Measurements from ENCODE around the gene RPGR.

RPGR gene, protein sequence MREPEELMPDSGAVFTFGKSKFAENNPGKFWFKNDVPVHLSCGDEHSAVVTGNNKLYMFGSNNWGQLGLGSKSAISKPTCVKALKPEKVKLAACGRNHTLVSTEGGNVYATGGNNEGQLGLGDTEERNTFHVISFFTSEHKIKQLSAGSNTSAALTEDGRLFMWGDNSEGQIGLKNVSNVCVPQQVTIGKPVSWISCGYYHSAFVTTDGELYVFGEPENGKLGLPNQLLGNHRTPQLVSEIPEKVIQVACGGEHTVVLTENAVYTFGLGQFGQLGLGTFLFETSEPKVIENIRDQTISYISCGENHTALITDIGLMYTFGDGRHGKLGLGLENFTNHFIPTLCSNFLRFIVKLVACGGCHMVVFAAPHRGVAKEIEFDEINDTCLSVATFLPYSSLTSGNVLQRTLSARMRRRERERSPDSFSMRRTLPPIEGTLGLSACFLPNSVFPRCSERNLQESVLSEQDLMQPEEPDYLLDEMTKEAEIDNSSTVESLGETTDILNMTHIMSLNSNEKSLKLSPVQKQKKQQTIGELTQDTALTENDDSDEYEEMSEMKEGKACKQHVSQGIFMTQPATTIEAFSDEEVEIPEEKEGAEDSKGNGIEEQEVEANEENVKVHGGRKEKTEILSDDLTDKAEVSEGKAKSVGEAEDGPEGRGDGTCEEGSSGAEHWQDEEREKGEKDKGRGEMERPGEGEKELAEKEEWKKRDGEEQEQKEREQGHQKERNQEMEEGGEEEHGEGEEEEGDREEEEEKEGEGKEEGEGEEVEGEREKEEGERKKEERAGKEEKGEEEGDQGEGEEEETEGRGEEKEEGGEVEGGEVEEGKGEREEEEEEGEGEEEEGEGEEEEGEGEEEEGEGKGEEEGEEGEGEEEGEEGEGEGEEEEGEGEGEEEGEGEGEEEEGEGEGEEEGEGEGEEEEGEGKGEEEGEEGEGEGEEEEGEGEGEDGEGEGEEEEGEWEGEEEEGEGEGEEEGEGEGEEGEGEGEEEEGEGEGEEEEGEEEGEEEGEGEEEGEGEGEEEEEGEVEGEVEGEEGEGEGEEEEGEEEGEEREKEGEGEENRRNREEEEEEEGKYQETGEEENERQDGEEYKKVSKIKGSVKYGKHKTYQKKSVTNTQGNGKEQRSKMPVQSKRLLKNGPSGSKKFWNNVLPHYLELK

DNA sequence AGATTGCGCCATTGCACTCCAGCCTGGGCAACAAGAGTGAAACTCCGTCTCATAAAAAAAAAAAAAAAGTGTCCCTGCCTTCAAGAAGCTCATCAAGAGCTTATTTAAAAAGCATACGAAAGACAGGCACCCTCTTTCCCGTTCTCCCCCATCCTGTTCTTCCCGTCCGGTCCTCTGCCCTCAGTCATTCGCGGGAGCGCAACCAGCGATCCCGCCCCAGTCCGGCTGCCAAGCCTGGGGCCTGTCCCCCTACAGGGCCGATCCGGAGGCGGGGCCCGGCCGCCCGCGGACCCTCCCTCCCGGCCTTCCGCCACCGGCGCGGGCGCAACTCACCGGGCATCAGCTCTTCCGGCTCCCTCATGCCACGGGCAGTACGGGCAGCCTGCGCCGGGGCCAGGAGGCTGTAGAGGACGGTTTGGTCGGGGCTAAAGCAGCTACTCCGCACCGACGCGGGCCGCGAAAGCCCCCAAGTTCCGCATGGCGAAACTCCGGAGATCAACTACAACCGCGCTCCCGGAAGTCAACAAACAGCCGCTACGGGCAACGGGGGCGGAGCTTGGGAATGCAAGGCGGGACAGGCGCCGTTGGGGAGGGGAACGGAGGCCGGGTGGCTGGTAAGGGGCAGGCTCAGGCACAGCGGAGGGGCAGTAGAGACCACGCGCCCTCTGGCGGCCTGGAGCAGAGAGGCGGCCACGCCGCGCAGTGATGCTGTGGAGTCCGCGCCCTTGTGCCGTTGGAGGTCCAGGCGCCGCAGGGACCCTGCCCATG lies at the start of gene RPGR:
Gene RPGR (minus strand): TSS at position 503 of the 768 bp plus-strand sequence. CDS start 142 bp downstream, at position 361.
- peak; percentile 92 for DNase-seq

DNA sequence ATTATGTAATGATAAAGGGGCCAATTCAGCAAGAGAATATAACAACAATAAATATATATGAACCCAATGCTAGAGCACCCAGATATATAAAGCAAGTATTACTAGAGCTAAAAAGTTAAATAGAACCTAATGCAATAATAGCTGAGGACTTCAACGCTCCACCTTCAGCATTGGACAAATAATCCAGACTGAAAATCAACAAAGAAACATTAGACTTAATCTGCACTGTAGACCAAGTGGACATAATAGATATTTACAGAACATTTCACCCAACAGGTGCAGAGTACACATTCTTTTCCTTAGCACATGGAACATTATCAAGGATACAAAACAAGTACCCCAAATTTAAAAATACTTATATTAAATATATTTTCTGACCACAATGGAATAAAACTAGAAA lies 49.4 kb upstream of the RPGR start:
- DNase-seq: no peak

DNA sequence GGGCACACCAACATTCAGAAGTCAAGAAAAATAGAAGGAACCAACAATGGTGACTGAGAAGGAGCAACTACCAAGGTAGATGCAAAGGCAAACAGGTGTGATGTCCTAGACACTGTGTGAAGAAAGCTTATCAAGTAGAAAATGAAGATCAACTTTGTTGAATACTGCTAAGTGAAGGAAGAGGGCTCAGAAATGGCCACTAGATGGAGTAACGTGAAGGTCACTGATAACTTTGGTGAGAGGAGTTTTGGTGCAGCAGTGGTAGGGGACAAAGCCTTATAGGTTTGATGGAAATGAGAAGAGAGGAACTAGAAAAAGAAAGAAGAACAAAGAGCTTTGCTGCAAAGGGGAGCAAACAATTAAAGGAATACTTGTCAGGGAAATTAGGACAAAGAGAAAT lies 48.6 kb upstream of the RPGR start:
- no peak for DNase-seq

DNA sequence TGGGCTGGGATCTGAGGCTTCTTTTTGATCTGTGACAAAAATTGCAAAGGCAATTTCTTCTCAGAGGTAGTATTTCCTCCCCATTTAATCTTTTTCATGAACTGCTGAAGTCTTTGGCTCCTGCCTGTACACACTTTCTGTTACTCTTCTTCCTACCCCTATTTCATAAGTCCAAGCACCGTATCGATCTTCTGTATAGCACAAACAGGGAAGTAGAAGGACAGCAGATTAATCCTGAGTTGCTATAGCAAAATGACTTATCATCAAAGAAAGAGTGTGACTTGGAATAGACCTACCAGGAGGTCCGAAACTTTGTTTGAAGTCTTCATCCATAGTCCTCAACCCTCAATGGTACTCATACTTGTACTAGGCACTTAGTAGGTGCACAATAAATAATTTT lies 47.1 kb upstream of the RPGR start:
- no peak for DNase-seq

DNA sequence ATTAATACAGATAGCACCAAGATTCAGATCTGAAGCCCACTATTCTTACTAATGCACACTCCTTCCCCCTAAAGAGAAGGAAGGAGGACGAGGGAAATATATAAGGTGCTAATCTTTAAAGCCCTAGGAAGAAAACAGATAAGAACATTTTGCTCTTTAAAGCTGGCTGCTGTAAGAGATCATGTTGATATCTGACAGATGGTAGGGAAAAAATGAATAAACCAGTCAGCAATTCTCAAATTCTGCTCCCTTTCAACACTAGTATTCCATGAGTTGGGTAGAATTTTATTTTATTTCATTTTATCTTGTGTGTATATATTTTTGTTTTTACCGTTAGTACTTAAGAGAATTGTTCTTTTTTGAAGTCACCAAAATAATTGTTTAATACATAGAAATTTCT lies 44.3 kb upstream of the RPGR start:
- DNase-seq: no peak

DNA sequence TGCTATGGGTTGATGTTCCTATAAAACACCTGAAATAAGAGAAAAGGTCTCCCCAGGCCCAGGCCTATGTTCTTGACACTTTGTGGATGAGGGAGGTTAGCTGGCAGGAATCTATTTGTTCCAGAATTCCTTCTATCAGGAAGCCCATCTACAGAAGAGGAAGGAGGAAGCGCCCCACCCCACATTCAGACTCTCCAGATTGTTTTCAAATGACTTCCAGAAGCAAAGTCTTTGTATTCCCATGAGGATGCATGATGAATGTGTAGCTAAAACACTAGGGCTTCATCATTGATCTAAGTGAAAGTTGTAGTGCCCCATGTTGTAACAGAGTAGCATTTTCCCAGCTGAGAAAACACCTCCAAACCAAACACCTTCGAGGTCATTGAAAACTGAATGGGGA lies 41.5 kb upstream of the RPGR start:
- DNase-seq: no peak

DNA sequence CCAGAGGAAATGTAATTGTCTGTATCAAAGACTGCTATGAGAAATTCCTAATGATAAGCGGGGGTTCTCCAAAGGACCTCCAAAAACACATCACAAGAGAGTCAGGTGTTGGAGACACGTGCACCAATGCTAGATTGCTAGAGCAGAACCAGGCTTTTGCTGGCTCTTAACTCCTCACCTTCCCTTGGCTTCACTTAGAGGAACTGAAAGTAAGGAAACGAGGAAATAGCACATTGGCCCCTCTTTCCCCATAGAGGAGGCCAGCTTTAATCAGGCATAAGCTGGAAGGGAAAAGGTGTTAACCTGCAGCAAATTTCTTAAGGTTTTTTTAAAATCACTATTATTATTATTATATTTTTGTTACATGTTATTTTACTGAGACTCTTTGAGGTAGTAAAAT lies 38.6 kb upstream of the RPGR start:
- DNase-seq: no peak

DNA sequence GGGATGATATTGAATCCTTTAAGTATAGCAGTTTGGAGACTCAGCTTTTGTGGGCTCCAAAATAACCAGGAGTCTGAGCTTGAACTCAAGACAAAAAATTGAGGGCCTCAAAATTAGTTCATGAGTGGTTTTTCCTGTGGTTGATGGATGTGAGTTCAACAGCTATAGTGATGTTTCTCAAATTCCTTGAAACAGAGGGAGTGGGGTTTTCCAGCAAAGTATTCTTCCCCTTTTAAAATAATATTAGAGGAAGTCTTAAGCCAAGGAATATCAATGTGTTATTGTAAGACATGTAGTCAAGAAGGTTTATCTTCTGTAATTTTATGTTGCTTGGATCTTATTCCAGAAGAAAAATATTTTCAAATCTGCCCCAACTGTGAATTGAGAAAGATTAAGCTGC lies 35.7 kb upstream of the RPGR start:
- no peak for DNase-seq

DNA sequence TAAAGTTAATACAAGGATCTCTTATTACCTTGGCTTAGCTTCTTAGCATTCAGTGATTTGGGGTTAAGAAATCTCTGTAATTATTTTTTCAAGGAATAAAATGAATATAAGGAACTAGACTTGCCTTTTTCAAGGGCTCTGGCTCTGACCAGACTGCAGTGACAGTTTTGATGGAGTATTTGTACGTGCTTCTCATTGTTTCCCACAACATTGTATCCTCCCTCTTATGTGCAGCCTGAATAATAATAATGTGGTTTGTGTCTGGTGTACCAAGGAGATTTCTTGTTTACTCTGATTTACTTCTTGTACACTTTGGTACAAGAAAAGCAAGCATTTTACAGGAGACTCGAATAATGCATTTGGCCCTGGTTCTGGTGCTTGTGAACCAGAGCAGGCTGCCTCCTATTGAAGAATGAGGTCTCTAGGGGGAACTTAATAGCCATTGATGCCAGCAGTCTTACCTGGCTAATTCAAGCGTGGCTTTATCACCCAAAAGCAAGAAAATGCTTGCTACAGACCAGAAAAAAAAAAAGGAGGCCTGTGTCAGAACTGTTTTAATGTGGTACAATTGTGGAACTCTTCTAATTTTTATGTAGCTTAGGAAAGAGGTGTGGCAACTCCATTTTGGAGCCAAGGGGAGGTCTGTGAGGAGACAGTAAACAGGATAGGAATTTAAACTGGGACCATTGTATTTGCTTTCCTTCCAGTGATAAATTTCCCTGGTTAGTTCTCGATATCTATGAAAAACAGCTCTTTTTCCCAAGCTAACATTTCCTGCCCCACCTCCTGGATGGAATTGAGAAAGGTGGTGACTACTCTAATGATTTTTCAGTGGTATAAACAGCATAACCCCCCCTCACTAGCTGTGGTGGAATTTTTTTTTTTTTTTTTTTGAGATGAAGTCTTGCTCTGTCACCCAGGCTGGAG lies 30.7 kb upstream of the RPGR start:
- DNase-seq: no peak

DNA sequence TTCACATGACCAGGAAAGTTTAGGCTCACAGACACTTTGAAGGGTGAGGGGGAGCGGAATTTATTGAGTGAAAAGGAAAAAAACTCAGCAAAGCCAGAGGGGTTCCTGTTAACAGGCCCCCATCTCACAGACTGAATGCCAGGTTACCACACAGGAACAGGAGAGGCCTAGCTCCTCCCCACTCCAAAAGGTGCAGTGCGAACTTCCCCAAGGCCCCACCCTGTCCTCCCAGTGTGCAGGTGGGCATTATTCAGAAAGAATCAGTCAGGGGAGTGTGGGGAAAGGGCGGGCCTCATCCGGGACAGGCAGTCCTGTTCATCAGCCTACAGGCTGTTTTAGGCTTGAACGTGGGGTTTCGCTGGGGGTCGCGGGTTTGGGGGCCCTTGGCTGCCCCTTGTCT lies 29.1 kb upstream of the RPGR start:
- DNase-seq: no peak

DNA sequence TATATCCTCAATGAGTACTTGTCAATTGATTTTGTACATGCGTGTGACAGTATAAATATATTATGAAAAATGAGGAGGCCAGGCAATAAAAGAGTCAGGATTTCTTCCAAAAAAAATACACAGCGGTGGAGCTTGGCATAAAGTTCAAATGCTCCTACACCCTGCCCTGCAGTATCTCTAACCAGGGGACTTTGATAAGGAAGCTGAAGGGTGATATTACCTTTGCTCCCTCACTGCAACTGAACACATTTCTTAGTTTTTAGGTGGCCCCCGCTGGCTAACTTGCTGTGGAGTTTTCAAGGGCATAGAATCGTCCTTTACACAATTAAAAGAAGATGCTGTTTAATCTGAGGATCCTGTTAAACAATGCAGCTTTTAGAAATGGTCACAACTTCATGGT lies 25.1 kb upstream of the RPGR start, which contains the start of gene OTC:
Gene OTC (plus strand): TSS at position 243 of the 400 bp plus-strand sequence. CDS start 93 bp downstream, at position 336.
- no peak for DNase-seq

DNA sequence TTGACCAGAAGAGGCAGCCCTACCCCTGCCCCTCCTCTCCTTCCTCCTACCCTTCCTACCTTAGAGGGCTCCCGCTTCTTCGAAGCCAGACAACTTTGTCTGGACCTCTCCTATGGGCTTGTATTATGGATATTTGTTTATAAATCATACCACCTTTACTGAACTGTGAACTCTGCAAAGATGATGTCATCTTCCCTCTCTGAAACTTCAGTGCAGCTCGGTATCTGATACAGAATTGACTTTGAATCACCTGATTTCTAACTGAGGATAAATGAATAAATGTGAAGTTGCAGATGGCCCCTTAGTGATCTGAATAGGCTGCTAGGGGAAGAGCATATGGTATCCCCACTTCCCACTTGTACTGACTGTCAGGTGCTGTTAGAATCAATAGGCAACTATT lies 24.0 kb upstream of the RPGR start:
- DNase-seq: no peak

DNA sequence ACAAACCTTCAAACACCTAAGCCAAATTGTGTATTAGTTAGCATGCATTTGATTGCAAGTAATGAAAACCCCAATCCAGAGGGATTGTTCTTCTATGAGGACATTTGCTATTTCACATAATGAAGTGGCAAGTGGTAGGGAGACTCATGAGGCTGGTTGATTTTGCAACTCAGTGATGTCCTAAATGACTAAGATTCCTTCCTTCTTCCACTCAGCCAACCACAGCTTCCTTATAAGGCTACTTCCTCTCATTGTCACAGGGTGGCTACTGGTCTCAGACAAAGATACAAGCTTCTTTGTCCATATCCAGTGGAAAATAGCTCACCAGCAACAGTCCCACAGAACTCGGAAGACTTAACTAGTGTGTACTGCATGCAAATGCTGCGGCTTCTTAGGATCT lies 19.8 kb upstream of the RPGR start:
- DNase-seq: no peak

DNA sequence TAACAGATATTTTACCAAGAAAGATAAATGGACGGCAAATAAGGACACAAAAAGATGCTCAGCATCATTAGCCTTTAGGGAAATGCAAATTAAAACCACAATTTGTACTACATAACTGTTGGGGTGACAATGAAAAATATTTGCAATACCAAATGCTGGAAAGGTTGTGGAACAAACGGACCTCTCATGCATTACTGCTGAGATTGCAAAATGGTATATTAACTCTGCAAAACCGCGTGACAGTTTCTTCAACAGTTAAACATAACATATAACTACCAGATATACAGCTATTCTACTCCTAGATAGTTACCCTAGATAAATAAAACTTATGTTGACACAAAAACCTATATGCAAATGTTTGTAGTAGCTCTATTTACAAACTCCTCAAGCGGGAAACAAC lies 18.8 kb upstream of the RPGR start:
- no peak for DNase-seq

DNA sequence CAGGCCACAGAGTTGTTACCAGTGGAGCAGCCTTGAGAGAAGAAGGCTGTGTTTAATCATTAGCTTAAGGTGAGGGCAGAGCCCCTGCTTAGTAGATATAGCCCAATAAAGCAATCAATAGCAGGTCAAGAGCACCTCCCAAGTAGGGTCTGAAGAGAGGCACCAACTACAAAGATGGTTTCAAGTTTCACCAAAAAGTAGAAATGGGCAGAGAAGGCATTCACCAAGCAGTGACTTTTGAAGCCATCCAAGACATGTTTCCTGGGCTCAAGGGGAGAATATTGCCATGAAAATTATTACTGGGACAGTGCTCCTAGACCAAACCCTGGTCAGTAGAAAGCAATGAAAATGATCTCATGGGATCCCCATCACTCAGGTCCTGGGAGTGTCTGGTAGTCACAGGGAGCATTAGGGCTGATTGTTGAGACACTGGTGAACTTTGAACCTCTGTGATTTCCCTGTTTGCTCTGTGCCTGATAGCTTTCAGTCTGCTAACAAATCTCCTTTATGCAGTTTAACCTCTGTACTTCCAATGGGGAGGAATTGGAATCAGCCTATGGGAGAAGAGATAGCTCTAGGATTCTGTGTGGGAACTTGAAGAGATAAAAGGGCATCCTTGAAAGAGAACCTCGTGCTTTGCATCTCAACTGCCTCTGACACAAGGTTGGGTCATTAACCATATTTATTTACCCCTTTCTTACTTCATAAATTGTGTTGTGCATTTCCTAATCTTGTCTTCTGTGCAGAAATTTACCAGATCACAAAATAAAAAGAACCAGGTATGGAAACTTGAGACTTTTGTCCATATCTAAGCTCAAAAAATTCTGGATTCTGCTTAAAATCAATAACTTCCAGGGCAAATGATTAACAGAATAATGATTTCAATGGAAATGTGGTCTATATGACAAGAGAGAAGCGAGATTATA lies 15.8 kb upstream of the RPGR start:
- DNase-seq: no peak

DNA sequence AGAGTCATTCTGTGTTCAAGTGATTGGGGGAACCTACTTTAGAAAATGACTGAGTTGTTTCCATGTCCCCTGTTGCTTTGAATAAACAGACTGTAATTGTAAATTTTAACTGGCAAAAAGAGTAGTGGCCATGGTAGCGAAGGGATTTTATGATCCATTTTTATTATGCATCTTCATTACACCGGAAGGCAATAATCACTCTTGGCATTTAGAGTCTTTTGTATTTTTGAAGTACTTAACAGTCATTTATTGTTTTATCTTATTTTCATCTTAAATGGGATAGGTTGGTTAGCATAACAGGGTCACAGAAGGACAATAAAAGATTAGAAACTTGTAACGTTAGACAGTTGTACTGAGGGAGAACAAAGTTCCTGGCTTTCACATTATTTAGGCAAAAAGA lies 14.1 kb upstream of the RPGR start:
- DNase-seq: no peak

DNA sequence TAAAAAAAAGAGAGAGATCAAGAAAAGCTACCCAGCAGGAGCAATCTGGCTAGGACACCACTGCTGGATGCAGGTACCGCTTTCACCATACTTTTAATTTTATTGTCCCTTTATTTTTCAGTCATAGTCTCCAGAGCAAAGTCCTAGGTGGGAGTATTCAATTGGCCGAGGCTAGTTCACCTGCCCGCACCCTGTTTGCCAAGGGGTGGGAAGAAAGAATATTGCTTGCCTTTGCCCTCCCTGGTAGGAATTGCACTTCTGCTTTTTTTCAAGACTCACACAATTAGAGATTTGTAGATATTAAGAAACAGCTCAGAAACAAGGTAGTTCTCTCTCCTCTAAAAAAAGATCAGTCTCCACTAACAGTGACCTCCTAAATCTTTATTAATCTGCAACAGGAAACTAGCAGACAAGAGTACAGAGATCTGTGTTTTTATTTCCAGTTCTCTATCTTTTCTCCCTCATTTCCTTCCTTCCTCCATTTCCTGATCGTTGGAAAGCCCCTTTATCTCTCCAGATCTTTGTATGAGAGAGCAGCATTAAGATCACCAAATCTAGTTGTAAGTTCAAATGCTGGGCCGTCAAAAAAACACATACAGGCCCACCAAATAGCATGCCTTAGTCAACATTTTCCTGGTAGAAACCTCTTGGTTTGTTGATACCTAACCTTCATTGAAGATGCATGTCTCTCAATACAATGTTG lies 9.4 kb upstream of the RPGR start:
- DNase-seq: no peak

DNA sequence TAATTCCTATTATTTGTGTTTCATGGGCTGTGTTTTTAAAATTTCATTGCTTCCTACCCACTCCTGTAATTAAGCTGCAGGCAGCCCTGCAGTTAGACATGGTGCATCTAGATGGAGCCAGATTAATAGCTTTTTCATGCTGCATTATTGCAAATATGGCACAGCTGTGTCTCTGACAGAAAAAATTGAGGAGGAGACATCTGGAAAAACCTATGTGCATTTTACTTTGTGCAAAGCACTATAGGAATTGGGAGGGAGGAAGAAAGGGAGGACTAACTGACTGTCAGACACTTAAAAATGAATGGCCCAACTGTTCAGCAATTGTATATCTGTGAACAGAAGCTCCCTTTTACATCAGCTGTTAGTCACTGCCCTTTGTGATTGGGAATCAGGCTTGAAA lies 8.1 kb upstream of the RPGR start:
- DNase-seq: no peak

DNA sequence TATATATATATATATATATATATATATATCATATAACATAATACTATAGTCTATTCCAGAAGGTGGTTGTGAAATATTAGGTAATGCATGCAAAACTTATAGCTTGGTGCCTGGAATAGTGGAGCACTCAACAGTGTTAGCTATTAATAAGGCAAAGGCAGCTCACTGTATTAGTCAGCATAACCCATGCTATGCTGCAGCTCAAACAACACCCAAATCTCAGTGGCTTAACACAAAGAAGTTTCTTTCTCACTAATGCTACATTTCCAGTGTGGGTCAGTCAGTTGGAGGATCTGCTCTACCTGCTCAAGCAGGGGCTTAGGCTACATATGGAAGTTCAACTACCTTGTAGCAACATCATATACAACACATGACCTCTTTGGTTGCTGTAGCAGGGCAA lies 5.2 kb upstream of the RPGR start:
- no peak for DNase-seq

DNA sequence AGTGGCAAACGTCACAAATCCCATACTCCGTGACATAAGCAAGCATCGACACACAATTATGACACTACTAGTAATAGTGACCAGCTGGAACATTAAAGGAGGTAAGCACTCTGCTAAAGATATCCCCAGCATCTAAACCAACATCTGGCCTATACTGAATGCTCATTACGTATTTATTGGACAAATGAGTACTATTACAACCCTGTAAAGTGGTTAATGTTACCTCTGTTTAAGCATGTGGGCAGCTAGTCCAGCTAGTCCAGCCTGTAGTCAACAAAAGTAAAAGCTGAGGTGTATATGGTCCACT lies 419 bp upstream of the RPGR start:
- no peak for DNase-seq
